H1 (cell line): ENCODE results near the gene FMOD. TPM values are rescaled to one million over a fixed set of nuclear protein-coding genes. Genes with fewer than 3 reads are reported as not detected.

Experiments used
- ATF2 ChIP-seq: IDR thresholded peaks from 2 replicates; pipeline ENCODE4 v1.6.1; 2012; ENCODE audit warnings: low read length, inconsistent platforms
- BACH1 ChIP-seq: IDR thresholded peaks from 2 replicates; pipeline ENCODE4 v1.6.1; 2012; ENCODE audit warnings: low read length, improper control_type of control experiment
- CBX5 ChIP-seq: fragments of 300-800, 300-1000 bp; sonication (generic); IDR thresholded peaks from 2 replicates; pipeline ENCODE4 v1.7.1; 2016; ENCODE audit warnings: antibody characterized with exemption, low read length, low read depth
- CTBP2 ChIP-seq: IDR thresholded peaks from 2 replicates; pipeline ENCODE4 v1.7.0; 2011; ENCODE audit warnings: borderline replicate concordance, mild to moderate bottlenecking, moderate library complexity, mixed read lengths, low read length; ENCODE audit not compliant: insufficient read depth, insufficient read length
- RNF2 ChIP-seq: fragments of 200-900, 300-1000 bp; sonication (generic); IDR thresholded peaks from 2 replicates; pipeline ENCODE4 v1.7.1; 2016; ENCODE audit warnings: borderline replicate concordance, low read depth, mild to moderate bottlenecking, antibody characterized with exemption, low read length; ENCODE audit not compliant: poor library complexity, severe bottlenecking; ENCODE audit errors: missing control alignments
- SIN3A ChIP-seq, 2 experiments: IDR thresholded peaks in 1 of 2; conservative IDR thresholded peaks in 1 of 2; 2 replicates each; pipeline ENCODE4 v1.6.1; 2011 to 2012; ENCODE audit warnings: low read length in 2 of 2, improper control_type of control experiment in 1 of 2, low read depth in 1 of 2, mild to moderate bottlenecking in 1 of 2
- polyA plus RNA-seq, 7 experiments: library from polyadenylated mRNA; depleted of rRNA in 3 of 7; stranded (reverse) in 5 of 7; unstranded in 2 of 7; fragments of >200 nt in 5 of 7; fragments of 200-250 nt in 2 of 7; gene quantifications; 1 replicate in 5 of 7; 2 replicates in 1 of 7; 4 replicates in 1 of 7; pipeline versions ENCODE4 v1.2.1 to v1.2.3, GENCODE V29; 2011 to 2013; ENCODE audit warnings: missing spikeins in 2 of 7, mixed read lengths in 2 of 7
- total RNA-seq: library from RNA; stranded (reverse); fragmentation: NEBNext Ultra II Directional; extraction: Animal tissue kit (Norgen Biotek cat#: 25700); gene quantifications from 2 replicates; pipeline ENCODE4 v1.2.1, GENCODE V29; 2021
- TF ChIP-seq, protein P1 (sequence below): IDR thresholded peaks from 2 replicates; pipeline ENCODE4 v1.6.1; 2012; ENCODE audit warnings: inconsistent platforms

The FMOD gene
- total and polyA plus RNA-seq, 2 of the 8 experiments (the other 6 are each of a cell fraction or from before 2014, with no cell fraction given): 0.17 to 0.32 TPM

GRCh38 chr1:203308328-203308922 lies 42.5 kb downstream of the FMOD start (continued):
- TF ChIP-seq ATF2: no peak
- TF ChIP-seq RNF2: no peak
- no peak for TF ChIP-seq SIN3A (conservative IDR thresholded peaks at IDR 0.05 in 1 of 2, IDR thresholded peaks at IDR 0.05 in 1 of 2; ENCODE audit: low read depth in 1 of 2, low read length in 2 of 2)
- TF ChIP-seq, protein P1, sequence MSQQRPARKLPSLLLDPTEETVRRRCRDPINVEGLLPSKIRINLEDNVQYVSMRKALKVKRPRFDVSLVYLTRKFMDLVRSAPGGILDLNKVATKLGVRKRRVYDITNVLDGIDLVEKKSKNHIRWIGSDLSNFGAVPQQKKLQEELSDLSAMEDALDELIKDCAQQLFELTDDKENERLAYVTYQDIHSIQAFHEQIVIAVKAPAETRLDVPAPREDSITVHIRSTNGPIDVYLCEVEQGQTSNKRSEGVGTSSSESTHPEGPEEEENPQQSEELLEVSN: no peak
- TF ChIP-seq CBX5: no peak
- TF ChIP-seq BACH1: no peak
- no peak for TF ChIP-seq CTBP2
